Heart right ventricle (tissue), 16 donors: ENCODE results near the gene PLSCR1. TPM values are rescaled to one million over a fixed set of nuclear protein-coding genes. Genes with fewer than 3 reads are reported as not detected.
A peak's percentile ranks its signal among the peaks of the same experiment; 100 is the strongest.

Experiments
- ATAC-seq, 8 donors: fragments of 200-7000 bp; cut with Tn5 transposase; one replicate each; pipeline ENCODE4 v1.9.1; 2020; ENCODE audit warnings: mild to moderate bottlenecking in 8 of 8, moderate library complexity in 8 of 8, moderate number of reproducible peaks in 1 of 8
- DNase-seq, 2 donors: peaks; one replicate each; pipeline ENCODE4 v3.0.0-alpha.2; 2020
- H3K27ac ChIP-seq, 10 donors: fragments of 200-600 bp; sonication (generic) in 2 of 10; one replicate each; pipeline versions ENCODE4 v1.5.0 to v1.8.0; 2020 to 2022; ENCODE audit warnings: mild to moderate bottlenecking in 3 of 10
- H3K27me3 ChIP-seq, 7 donors: fragments of 200-600 bp; one replicate each; pipeline ENCODE4 v1.8.0; 2021 to 2022; ENCODE audit warnings: mild to moderate bottlenecking in 2 of 7
- H3K36me3 ChIP-seq, 9 donors: fragments of 200-600 bp; sonication (generic) in 1 of 9; one replicate each; pipeline versions ENCODE4 v1.5.0 to v1.8.0; 2020 to 2022; ENCODE audit warnings: mild to moderate bottlenecking in 2 of 9
- H3K4me1 ChIP-seq, 9 donors: fragments of 200-600 bp; sonication (generic) in 1 of 9; one replicate each; pipeline versions ENCODE4 v1.5.0 to v1.8.0; 2020 to 2022; ENCODE audit warnings: mild to moderate bottlenecking in 4 of 9
- H3K4me3 ChIP-seq, 10 donors: fragments of 200-600 bp; sonication (generic) in 2 of 10; one replicate each; pipeline versions ENCODE4 v1.5.0 to v1.8.0; 2020 to 2022; ENCODE audit warnings: mild to moderate bottlenecking in 7 of 10, moderate library complexity in 2 of 10
- H3K9me3 ChIP-seq, 11 donors: fragments of 200-600 bp in 10 of 11; sonication (generic) in 2 of 11; one replicate each; pipeline versions ENCODE4 v1.5.0 to v1.8.0; 2013 to 2022; ENCODE audit warnings: mild to moderate bottlenecking in 2 of 11, control low read depth in 1 of 11, moderate library complexity in 1 of 11
- CTCF ChIP-seq, 9 donors: fragments of 200-600 bp; sonication (generic) in 2 of 9; IDR thresholded peaks; one replicate each; pipeline versions ENCODE4 v1.5.0 to v1.8.0; 2021 to 2022; ENCODE audit warnings: antibody characterized with exemption in 9 of 9, mild to moderate bottlenecking in 5 of 9, moderate library complexity in 1 of 9
- WGBS, 2 donors: extraction: QIAGEN DNeasy Blood & Tissue Kit; methylation state at CpG; one replicate each; pipeline ENCODE4 v1.1.7; 2013; ENCODE audit warnings: inconsistent platforms in 1 of 2; 5-methylcytosine and 5-hydroxymethylcytosine counted together
- intact Hi-C, 10 donors: fragments of 100-400 bp; cut with DNase I; formaldehyde crosslinking; loops; one replicate each; pipeline versions ENCODE4 v1.11.1 to v1.14.2; 2022
- polyA plus RNA-seq, 2 donors: library from polyadenylated mRNA; stranded (reverse); fragments of 200-250 nt; gene quantifications; one replicate each; pipeline ENCODE4 v1.2.3, GENCODE V29; 2013
- total RNA-seq, 10 donors: library from RNA; stranded (reverse); fragmentation: NEBNext Ultra II Directional in 3 of 10; extraction: Animal tissue kit (Norgen Biotek cat#: 25700) in 3 of 10; gene quantifications; one replicate each; pipeline versions ENCODE4 v1.2.1 to v1.2.4, GENCODE V29; 2021 to 2023
- donor health status: Arrhythmogenic right ventricular cardiomyopathy.
- donor health status: ischemic (EF 13 %, LVEDD 7.1; RV severe dilation, severe dysfunction).
- donor health status: healthy with polysubstance abuse.
- donor health status: DM: no; HTN: yes; CAD: no.
- donor health status: DM: no; HTN: no; CAD: no.
- donor health status: ischemic (EF 25% LVEDD 6.9; RV normal size, moderate dysfunction).
- donor health status: ischemic (EF 25% LVEDD 5.7; RV mildly dilated, moderate dysfunction).
- donor health status: healthy.
- donor health status: DM: yes; HTN: yes; CAD: no.
- donor health status: Ischemic cardiomyopathy.
- donor health status: ischemic (EF 35%, LVEDD 5.7; RV mildly dilated, moderate dysfunction).
- donor health status: nonischemic (EF 11% LVEDD 7.7; RV severe dilation, severe dysfunction).
- donor health status: DM: yes; HTN: yes; CAD: no.
- donor health status: PGD.
- donor health status: ischemic (EF 29% LVEDD 5.4; RV normal size, mild dysfunction).
- donor health status: nonischemic (EF 23%, LVEDD 6.1; RV moderate dilation, normal function).

The PLSCR1 gene
- total and polyA plus RNA-seq, 12 donors, result 11.7 to 72.6 (median 20.9) TPM

GRCh38 chr3:146577662-146578061 lies 33.3 kb upstream of the PLSCR1 start:
- H3K27me3 ChIP-seq, result no peaks in the 10 kb centered on the region
- peak in 1 of 2 donors; percentile 19 for DNase-seq
- no peak overlapping the region for H3K4me3 ChIP-seq
- peaks cover 0 to 7% (median 3%) of the 10 kb centered on the region in 11 donors for H3K9me3 ChIP-seq
- ATAC-seq, result peak in 2 of 8 donors; percentile 51 to 56
- intact Hi-C loops, result loop anchor here (1.0 to 10.0 kb wide), 11 partner anchors 243 to 515 kb away; no protein-coding TSS in a partner anchor
- H3K27ac ChIP-seq, result no peak overlapping the region
- TF ChIP-seq CTCF (IDR thresholded peaks at IDR 0.05), result peak in 7 of 9 donors; percentile 35 to 66 (median 58)
- no peaks in the 10 kb centered on the region for H3K4me1 ChIP-seq
- H3K36me3 ChIP-seq, result no peaks in the 10 kb centered on the region

- ATAC-seq (no peak), DNase-seq (no peak)
- Histone ChIP-seq H3K4me3 (no peak overlapping the region), H3K4me1 (no peaks in the 10 kb centered on the region), H3K9me3 (no peaks in the 10 kb centered on the region), H3K27ac (no peak overlapping the region), H3K27me3 (no peaks in the 10 kb centered on the region), H3K36me3 (no peaks in the 10 kb centered on the region)
- intact Hi-C loops, result loop anchor here (2.0 to 10.0 kb wide), 9 partner anchors 241 to 513 kb away; no protein-coding TSS in a partner anchor
- no peak for TF ChIP-seq CTCF (IDR thresholded peaks at IDR 0.05)
- 71 to 74% methylated on average over 2 of the region's 2 CpGs for WGBS, 2 donors
Observed at GRCh38 chr3:146575636-146576035, 31.2 kb upstream of the PLSCR1 start.

GRCh38 chr3:146574173-146574572 lies 29.8 kb upstream of the PLSCR1 start:
- no peak overlapping the region for H3K27ac ChIP-seq
- H3K4me3 ChIP-seq, result no peak overlapping the region
- H3K4me1 ChIP-seq, result no peaks in the 10 kb centered on the region
- H3K9me3 ChIP-seq, result no peaks in the 10 kb centered on the region
- TF ChIP-seq CTCF (IDR thresholded peaks at IDR 0.05), result no peak
- ATAC-seq (no peak), DNase-seq (no peak)
- intact Hi-C loops, result loop anchor here in 5 of 10 donors (10.0 kb wide), 4 partner anchors 239 to 509 kb away; no protein-coding TSS in a partner anchor
- 88 to 92% methylated on average over 1 of the region's 1 CpG for WGBS, 2 donors
- H3K27me3 ChIP-seq, result no peaks in the 10 kb centered on the region
- H3K36me3 ChIP-seq, result no peaks in the 10 kb centered on the region

GRCh38 chr3:146569314-146569713 lies 24.9 kb upstream of the PLSCR1 start:
- ATAC-seq (no peak), DNase-seq (no peak)
- H3K9me3 ChIP-seq, result no peaks in the 10 kb centered on the region
- WGBS, 2 donors, result 48 to 85% methylated on average over 3 of the region's 3 CpGs
- no peaks in the 10 kb centered on the region for H3K36me3 ChIP-seq
- no peak overlapping the region for H3K4me3 ChIP-seq
- H3K4me1 ChIP-seq, result no peaks in the 10 kb centered on the region
- intact Hi-C loops, result loop anchor here in 1 of 10 donors (10.0 kb wide), 1 partner anchor 355 kb away; no protein-coding TSS in a partner anchor
- no peak overlapping the region for H3K27ac ChIP-seq
- TF ChIP-seq CTCF (IDR thresholded peaks at IDR 0.05), result no peak
- H3K27me3 ChIP-seq, result no peaks in the 10 kb centered on the region
